ENCODE data around the gene MAP3K1.

DNA sequence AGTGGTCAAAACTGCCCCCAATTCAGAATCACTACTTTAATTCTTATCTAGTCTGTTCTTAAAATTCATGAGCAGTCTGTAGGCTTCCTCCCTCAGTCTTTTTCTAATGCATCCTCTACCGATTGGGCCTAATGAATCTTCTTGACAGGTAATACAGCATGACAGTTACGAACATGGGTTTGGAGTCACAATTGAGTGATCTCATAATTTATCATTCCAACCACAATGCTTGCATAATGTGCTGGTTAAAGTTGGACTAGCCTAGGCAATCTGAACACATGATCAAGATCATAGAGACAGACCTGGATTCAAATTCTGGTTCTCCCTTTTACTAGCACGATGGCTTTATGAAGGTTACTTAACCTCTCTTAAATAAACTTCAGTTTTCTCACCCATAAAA is 61.0 kb downstream of the MAP3K1 start:
- TF ChIP-seq EZH2 (IDR thresholded peaks at IDR 0.05) (no peak), POLR2AphosphoS5 (IDR thresholded peaks at IDR 0.05; ENCODE audit: borderline replicate concordance, low read depth, low read length) (no peak), FOXP2 (optimal IDR thresholded peaks at IDR 0.05; ENCODE audit: control extremely low read depth, extremely low read length, insufficient read depth) (no peak)
